GM12878 (cell line): Measurements from ENCODE around the gene PIGQ. TPM values are rescaled to one million over a fixed set of nuclear protein-coding genes. Genes with fewer than 3 reads are reported as not detected.

ENCODE experiments used
- CEBPZ ChIP-seq: fragments of 150-350 bp; IDR thresholded peaks from 2 replicates; pipeline ENCODE4 v1.6.1; 2016; ENCODE audit warnings: low read depth, low read length
- GATAD2B ChIP-seq: fragments of 450-650 bp; conservative IDR thresholded peaks from 2 replicates; pipeline ENCODE4 v1.6.1; 2017; ENCODE audit warnings: low read depth, mild to moderate bottlenecking, moderate library complexity
- KAT2A ChIP-seq: conservative IDR thresholded peaks from 2 replicates; pipeline ENCODE4 v1.6.1; 2011; ENCODE audit warnings: low read depth, low read length; ENCODE audit not compliant: control insufficient read depth
- MYC ChIP-seq: IDR thresholded peaks from 2 replicates; pipeline ENCODE4 v1.6.1; 2011; ENCODE audit warnings: mild to moderate bottlenecking, low read length, moderate library complexity, inconsistent platforms; ENCODE audit not compliant: insufficient read depth, insufficient replicate concordance, insufficient read length, severe bottlenecking
- RB1 ChIP-seq: fragments of 450-650 bp; formaldehyde crosslinking; IDR thresholded peaks from 2 replicates; pipeline ENCODE4 v1.6.1; 2017; ENCODE audit warnings: mild to moderate bottlenecking, borderline replicate concordance
- RBBP5 ChIP-seq: fragments of 200-600 bp; sonication (generic); conservative IDR thresholded peaks from 2 replicates; pipeline ENCODE4 v1.6.1; 2016
- RFX5 ChIP-seq: IDR thresholded peaks from 2 replicates; pipeline ENCODE4 v1.6.1; 2011; ENCODE audit warnings: low read depth, low read length, improper control_type of control experiment
- SREBF2 ChIP-seq: IDR thresholded peaks from 2 replicates; pipeline ENCODE4 v1.6.1; 2012; ENCODE audit warnings: mild to moderate bottlenecking, low read length
- polyA plus RNA-seq, 11 experiments: library from polyadenylated mRNA; depleted of rRNA in 4 of 11; unstranded in 6 of 11; stranded (reverse) in 5 of 11; fragments of >200 nt; fragmentation: Nextera tagmentation in 4 of 11; fragmentation: Illumina TruSeq in 1 of 11; extraction: Ambion mirVana in 4 of 11; extraction: Trizol in 1 of 11; gene quantifications; 1 replicate in 1 of 11; 2 replicates in 10 of 11; pipeline versions ENCODE4 v1.2.1 to v1.2.3, GENCODE V29; 2011 to 2016; ENCODE audit warnings: inconsistent platforms in 2 of 11, missing spikeins in 2 of 11, low read depth in 1 of 11
- total RNA-seq, 4 experiments: library from RNA; depleted of rRNA in 3 of 4; stranded (reverse); fragments of >200 nt in 3 of 4; fragmentation: Illumina TruSeq in 1 of 4; extraction: Trizol in 1 of 4; gene quantifications; 2 replicates each; pipeline versions ENCODE4 v1.2.1 to v1.2.3, GENCODE V29; 2013 to 2021
- TF ChIP-seq, protein P1 (sequence below): IDR thresholded peaks from 2 replicates; pipeline ENCODE4 v1.6.1; 2012; ENCODE audit warnings: low read depth, low read length, improper control_type of control experiment

Gene PIGQ
- total and polyA plus RNA-seq, 10 of the 15 experiments (the other 5 are each of a cell fraction or from before 2014, with no cell fraction given) = 1.8 to 31.3 (median 17.5) TPM; not detected in 1

- no peak for TF ChIP-seq CEBPZ
- TF ChIP-seq MYC = no peak
- no peak for TF ChIP-seq KAT2A
- TF ChIP-seq RB1 = no peak
- no peak for TF ChIP-seq RFX5
- no peak for TF ChIP-seq SREBF2
- TF ChIP-seq, protein P1, sequence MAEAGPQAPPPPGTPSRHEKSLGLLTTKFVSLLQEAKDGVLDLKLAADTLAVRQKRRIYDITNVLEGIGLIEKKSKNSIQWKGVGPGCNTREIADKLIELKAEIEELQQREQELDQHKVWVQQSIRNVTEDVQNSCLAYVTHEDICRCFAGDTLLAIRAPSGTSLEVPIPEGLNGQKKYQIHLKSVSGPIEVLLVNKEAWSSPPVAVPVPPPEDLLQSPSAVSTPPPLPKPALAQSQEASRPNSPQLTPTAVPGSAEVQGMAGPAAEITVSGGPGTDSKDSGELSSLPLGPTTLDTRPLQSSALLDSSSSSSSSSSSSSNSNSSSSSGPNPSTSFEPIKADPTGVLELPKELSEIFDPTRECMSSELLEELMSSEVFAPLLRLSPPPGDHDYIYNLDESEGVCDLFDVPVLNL = no peak
- no peak for TF ChIP-seq GATAD2B
- TF ChIP-seq RBBP5 = no peak
These were observed 48.2 kb upstream of the PIGQ start (continued) for GRCh38 chr16:521381-522210.
